Measurements from ENCODE around the gene BNIP3. TPM values are rescaled to one million over a fixed set of nuclear protein-coding genes. Genes with fewer than 3 reads are reported as not detected.
"Not testable (repeated sequence)": the region's sequence is repeated elsewhere in the genome, so short reads cannot be mapped to it uniquely, and the experiment has no call there.

Gene BNIP3
- total and polyA plus RNA-seq, 2 of the 13 experiments (the other 11 are each of a cell fraction or from before 2014, with no cell fraction given): 73.7 to 223 TPM

- no peak for TF ChIP-seq ZBTB7A (CRISPR knock-in tag; IDR thresholded peaks at IDR 0.05)
- TF ChIP-seq ZNF740 (CRISPR knock-in tag; IDR thresholded peaks at IDR 0.05): no peak
Observed at GRCh38 chr10:131954356-131954965, 27.3 kb downstream of the BNIP3 start (continued).

DNA sequence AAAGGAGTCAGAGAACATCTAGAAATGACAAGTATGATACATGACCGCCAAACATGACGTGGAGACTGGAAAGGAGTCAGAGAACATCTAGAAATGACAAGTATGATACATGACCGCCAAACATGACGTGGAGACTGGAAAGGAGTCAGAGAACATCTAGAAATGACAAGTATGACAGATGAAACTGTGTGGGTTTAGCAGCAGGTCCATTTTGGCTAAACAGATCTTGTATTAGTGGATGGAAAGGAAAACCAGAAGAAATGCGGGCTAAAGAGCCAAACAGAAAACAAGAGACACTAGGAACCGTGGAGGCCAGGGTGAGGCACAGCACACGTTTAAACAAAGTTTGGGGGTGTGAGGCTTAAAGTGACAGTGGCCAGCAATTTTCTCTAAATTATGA is 31.8 kb downstream of the BNIP3 start:
- H3K79me2 ChIP-seq (ENCODE audit: insufficient read depth, low read length); FAIRE-seq; H3K4me3 ChIP-seq (replicated peaks in 1 of 3; ENCODE audit: insufficient read depth in 1 of 3, low read depth in 2 of 3, low read length in 3 of 3); BruUV-seq (replicated peaks); H4K20me1 ChIP-seq (ENCODE audit: insufficient read depth, low read length); H2AFZ ChIP-seq (ENCODE audit: low read length); intact Hi-C loops (cut with micrococcal nuclease; ENCODE audit: unreplicated experiment); CTCF ChIA-PET (ENCODE audit: low intra/inter-chr PET ratio, low total read pairs); DNase-seq (ENCODE audit: low spot score); ATAC-seq; H3K27me3 ChIP-seq (ENCODE audit: control insufficient read depth in 1 of 2, insufficient read depth in 2 of 2, low read length in 2 of 2); H3K4me2 ChIP-seq (ENCODE audit: low read depth, low read length); POLR2A ChIA-PET; H3K27ac ChIP-seq (ENCODE audit: extremely low read length, insufficient read depth, low read length); H3K9ac ChIP-seq (ENCODE audit: insufficient read depth, low read depth, low read length); H3K9me3 ChIP-seq (ENCODE audit: low read length); in situ Hi-C loops (cut with HindIII; ENCODE audit: extremely low pct_ligation_motif_present, low pct_unique_long_range_greater_than_20kb): not testable (repeated sequence)
- WGBS (ENCODE audit: low lambda C conversion rate): 97% methylated on average over 7 of the region's 7 CpGs
- Histone ChIP-seq H3K36me3 (replicated peaks in 1 of 2; ENCODE audit: control insufficient read depth in 1 of 2, insufficient read depth in 2 of 2, low read length in 2 of 2) (peaks cover 28 to 76% of the 10 kb centered on the region in 2 experiments; a peak in 4 of 5 replicates), H3K4me1 (ENCODE audit: insufficient read depth, low read length) (peaks cover 12% of the 10 kb centered on the region)

GRCh38 chr10:131949041-131949862 is 32.5 kb downstream of the BNIP3 start:
- H3K27ac ChIP-seq (ENCODE audit: extremely low read length, insufficient read depth, low read length): no peak overlapping the region

More at GRCh38 chr10:131949041-131949862, 32.5 kb downstream of the BNIP3 start:
- Histone ChIP-seq H3K79me2 (ENCODE audit: insufficient read depth, low read length) (no peaks in the 10 kb centered on the region), H3K4me2 (ENCODE audit: low read depth, low read length) (no peak overlapping the region), H3K27me3 (ENCODE audit: control insufficient read depth in 1 of 2, insufficient read depth in 2 of 2, low read length in 2 of 2) (no peaks in the 10 kb centered on the region), H3K9me3 (ENCODE audit: low read length) (no peaks in the 10 kb centered on the region), H3K4me1 (ENCODE audit: insufficient read depth, low read length) (peaks cover 12% of the 10 kb centered on the region), H2AFZ (ENCODE audit: low read length) (no peak overlapping the region), H3K36me3 (replicated peaks in 1 of 2; ENCODE audit: control insufficient read depth in 1 of 2, insufficient read depth in 2 of 2, low read length in 2 of 2) (peaks cover 30 to 73% of the 10 kb centered on the region in 2 experiments; a peak in 4 of 5 replicates), H3K4me3 (replicated peaks in 1 of 3; ENCODE audit: insufficient read depth in 1 of 3, low read depth in 2 of 3, low read length in 3 of 3) (no peak overlapping the region), H4K20me1 (ENCODE audit: insufficient read depth, low read length) (no peaks in the 10 kb centered on the region), H3K9ac (ENCODE audit: insufficient read depth, low read depth, low read length) (no peak overlapping the region)
- WGBS (ENCODE audit: low lambda C conversion rate): 96% methylated on average over 10 of the region's 23 CpGs
- no TSS peak for BruUV-seq (replicated peaks)
- FAIRE-seq (no peak), ATAC-seq (no peak), DNase-seq (ENCODE audit: low spot score) (no peak)
- intact Hi-C loops (cut with micrococcal nuclease; ENCODE audit: unreplicated experiment) (no loop called here), in situ Hi-C loops (cut with HindIII; ENCODE audit: extremely low pct_ligation_motif_present, low pct_unique_long_range_greater_than_20kb) (no loop called here)
- ChIA-PET CTCF (ENCODE audit: low intra/inter-chr PET ratio, low total read pairs) (no interaction called here), POLR2A (no interaction called here)
- TF ChIP-seq, protein P1, sequence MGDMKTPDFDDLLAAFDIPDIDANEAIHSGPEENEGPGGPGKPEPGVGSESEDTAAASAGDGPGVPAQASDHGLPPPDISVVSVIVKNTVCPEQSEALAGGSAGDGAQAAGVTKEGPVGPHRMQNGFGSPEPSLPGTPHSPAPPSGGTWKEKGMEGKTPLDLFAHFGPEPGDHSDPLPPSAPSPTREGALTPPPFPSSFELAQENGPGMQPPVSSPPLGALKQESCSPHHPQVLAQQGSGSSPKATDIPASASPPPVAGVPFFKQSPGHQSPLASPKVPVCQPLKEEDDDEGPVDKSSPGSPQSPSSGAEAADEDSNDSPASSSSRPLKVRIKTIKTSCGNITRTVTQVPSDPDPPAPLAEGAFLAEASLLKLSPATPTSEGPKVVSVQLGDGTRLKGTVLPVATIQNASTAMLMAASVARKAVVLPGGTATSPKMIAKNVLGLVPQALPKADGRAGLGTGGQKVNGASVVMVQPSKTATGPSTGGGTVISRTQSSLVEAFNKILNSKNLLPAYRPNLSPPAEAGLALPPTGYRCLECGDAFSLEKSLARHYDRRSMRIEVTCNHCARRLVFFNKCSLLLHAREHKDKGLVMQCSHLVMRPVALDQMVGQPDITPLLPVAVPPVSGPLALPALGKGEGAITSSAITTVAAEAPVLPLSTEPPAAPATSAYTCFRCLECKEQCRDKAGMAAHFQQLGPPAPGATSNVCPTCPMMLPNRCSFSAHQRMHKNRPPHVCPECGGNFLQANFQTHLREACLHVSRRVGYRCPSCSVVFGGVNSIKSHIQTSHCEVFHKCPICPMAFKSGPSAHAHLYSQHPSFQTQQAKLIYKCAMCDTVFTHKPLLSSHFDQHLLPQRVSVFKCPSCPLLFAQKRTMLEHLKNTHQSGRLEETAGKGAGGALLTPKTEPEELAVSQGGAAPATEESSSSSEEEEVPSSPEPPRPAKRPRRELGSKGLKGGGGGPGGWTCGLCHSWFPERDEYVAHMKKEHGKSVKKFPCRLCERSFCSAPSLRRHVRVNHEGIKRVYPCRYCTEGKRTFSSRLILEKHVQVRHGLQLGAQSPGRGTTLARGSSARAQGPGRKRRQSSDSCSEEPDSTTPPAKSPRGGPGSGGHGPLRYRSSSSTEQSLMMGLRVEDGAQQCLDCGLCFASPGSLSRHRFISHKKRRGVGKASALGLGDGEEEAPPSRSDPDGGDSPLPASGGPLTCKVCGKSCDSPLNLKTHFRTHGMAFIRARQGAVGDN (CRISPR knock-in tag; IDR thresholded peaks at IDR 0.05): peak; percentile 32
- TF ChIP-seq ZBTB33 (CRISPR knock-in tag; IDR thresholded peaks at IDR 0.05) (0 out of 2 replicates have a peak, but pooled peaks have one; percentile 46), KLF12 (CRISPR knock-in tag; IDR thresholded peaks at IDR 0.05; ENCODE audit: borderline replicate concordance) (no peak)

All from HepG2 (cell line).